CD4-positive, alpha-beta memory T cell (primary cell): Measurements from ENCODE around the gene RPL32. TPM values are rescaled to one million over a fixed set of nuclear protein-coding genes. Genes with fewer than 3 reads are reported as not detected.
"Not testable (repeated sequence)": the region's sequence is repeated elsewhere in the genome, so short reads cannot be mapped to it uniquely, and the experiment has no call there.

ENCODE experiments used
- CTCF ChIA-PET: fragments of 350-600 bp; sonication (Branson Sonifier 250); formaldehyde crosslinking; loops from one replicate; lab custom pipeline; 2021; ENCODE audit warnings: inconsistent platforms; ENCODE audit not compliant: partially characterized antibody; lab: Charles Lee
- POLR2A ChIA-PET: fragments of 350-600 bp; sonication (Branson Sonifier 250); formaldehyde crosslinking; loops from one replicate; lab custom pipeline; 2021; ENCODE audit not compliant: partially characterized antibody; lab: Charles Lee
- DNase-seq, 5 donors: peaks; one replicate each; pipeline versions ENCODE4 v3.0.0 to v3.0.0-alpha.2; 2020 to 2022; ENCODE audit warnings: mixed read lengths in 1 of 5
- H3K27ac ChIP-seq: one replicate; pipeline ENCODE4 v1.7.0; 2013; ENCODE audit warnings: low read depth, low read length
- H3K27me3 ChIP-seq: 2 replicates; pipeline ENCODE4 v1.7.0; 2013; ENCODE audit warnings: mild to moderate bottlenecking, low read length, moderate library complexity; ENCODE audit not compliant: insufficient read depth
- H3K36me3 ChIP-seq: 2 replicates; pipeline ENCODE4 v1.7.0; 2013; ENCODE audit warnings: mild to moderate bottlenecking, low read length, moderate library complexity; ENCODE audit not compliant: insufficient read depth
- H3K4me1 ChIP-seq: 2 replicates; pipeline ENCODE4 v1.7.0; 2013; ENCODE audit warnings: mild to moderate bottlenecking, low read length, moderate library complexity; ENCODE audit not compliant: insufficient read depth
- H3K4me3 ChIP-seq, 2 donors: one replicate each; pipeline ENCODE4 v1.7.0; 2013; ENCODE audit warnings: low read length in 2 of 2, mild to moderate bottlenecking in 1 of 2
- H3K9me3 ChIP-seq, 2 donors: one replicate each; pipeline ENCODE4 v1.7.0; 2013; ENCODE audit warnings: low read length in 2 of 2, control low read depth in 1 of 2; ENCODE audit not compliant: control insufficient read depth in 1 of 2
- H3K27ac Mint-ChIP-seq, 7 donors: one replicate each; pipeline ENCODE4 v1.8.0; 2020 to 2021; ENCODE audit warnings: mixed read lengths in 7 of 7, mild to moderate bottlenecking in 6 of 7, inconsistent platforms in 3 of 7, moderate library complexity in 3 of 7
- H3K27me3 Mint-ChIP-seq, 2 donors: one replicate each; pipeline ENCODE4 v1.8.0; 2020 to 2021; ENCODE audit warnings: mixed read lengths in 2 of 2
- H3K36me3 Mint-ChIP-seq, 2 donors: one replicate each; pipeline ENCODE4 v1.8.0; 2020 to 2021; ENCODE audit warnings: mixed read lengths in 2 of 2, inconsistent platforms in 1 of 2, mild to moderate bottlenecking in 1 of 2
- H3K4me1 Mint-ChIP-seq, 4 donors: one replicate each; pipeline ENCODE4 v1.8.0; 2020 to 2021; ENCODE audit warnings: mixed read lengths in 4 of 4, mild to moderate bottlenecking in 1 of 4
- H3K4me3 Mint-ChIP-seq, 8 donors: one replicate each; pipeline ENCODE4 v1.8.0; 2020 to 2021; ENCODE audit warnings: mixed read lengths in 8 of 8, mild to moderate bottlenecking in 7 of 8, moderate library complexity in 6 of 8, inconsistent platforms in 3 of 8
- H3K9me3 Mint-ChIP-seq, 8 donors: one replicate each; pipeline ENCODE4 v1.8.0; 2020 to 2021; ENCODE audit warnings: mixed read lengths in 8 of 8, mild to moderate bottlenecking in 5 of 8, inconsistent platforms in 3 of 8, moderate library complexity in 1 of 8
- intact Hi-C: fragments of 100-400 bp; cut with micrococcal nuclease; formaldehyde crosslinking; loops from one replicate; pipeline ENCODE4 v1.15.1; 2023
- polyA plus RNA-seq, 2 donors: library from polyadenylated mRNA; unstranded; fragments of 300-500 nt; fragmentation: Illumina TruSeq; gene quantifications; one replicate each; pipeline ENCODE4 v1.2.3, GENCODE V29; 2021
- total RNA-seq, 2 experiments: library from RNA; stranded (reverse); gene quantifications; one replicate each; pipeline ENCODE4 v1.2.3, GENCODE V29; 2021

The RPL32 gene
- total and polyA plus RNA-seq, 4 experiments from 2014 or later, result 2,040 to 3,480 (median 3,340) TPM

GRCh38 chr3:12865271-12865670, 23.9 kb upstream of the RPL32 start:
- intact Hi-C loops, result no loop called here

GRCh38 chr3:12862387-12862786, 21.0 kb upstream of the RPL32 start:
- DNase-seq, result no peak
- H3K27ac ChIP-seq, result no peak overlapping the region
- H3K4me3 ChIP-seq, result no peak overlapping the region
- Mint-ChIP-seq H3K27me3 (no peaks in the 10 kb centered on the region), H3K4me3 (no peak overlapping the region), H3K4me1 (no peaks in the 10 kb centered on the region), H3K27ac (no peak overlapping the region), H3K9me3 (peaks cover 0 to 15% (median 7%) of the 10 kb centered on the region in 8 donors), H3K36me3 (no peaks in the 10 kb centered on the region)
- no peaks in the 10 kb centered on the region for H3K9me3 ChIP-seq
- intact Hi-C loops, result no loop called here
- no peaks in the 10 kb centered on the region for H3K4me1 ChIP-seq
- CTCF ChIA-PET, result interaction anchor here (1.1 to 1.9 kb wide), 3 partner anchors 11 to 30 kb away, joined by 3 to 9 read pairs (median 3); no protein-coding TSS in a partner anchor
- H3K27me3 ChIP-seq, result no peaks in the 10 kb centered on the region
- POLR2A ChIA-PET, result no interaction called here
- H3K36me3 ChIP-seq, result no peaks in the 10 kb centered on the region

More at GRCh38 chr3:12865271-12865670, 23.9 kb upstream of the RPL32 start:
- no peak overlapping the region for H3K4me3 Mint-ChIP-seq
- ChIA-PET CTCF (interaction anchor here (4.5 kb wide), 1 partner anchor 26 kb away, joined by 38 read pairs; no protein-coding TSS in a partner anchor), POLR2A (no interaction called here)
- no peaks in the 10 kb centered on the region for H3K9me3 ChIP-seq
- no peaks in the 10 kb centered on the region for H3K36me3 ChIP-seq
- H3K9me3 Mint-ChIP-seq, result peaks cover 0 to 15% (median 7%) of the 10 kb centered on the region in 8 donors
- H3K27me3 Mint-ChIP-seq, result peaks cover 9 to 11% of the 10 kb centered on the region in 2 donors
- no peak overlapping the region for H3K27ac ChIP-seq
- H3K27me3 ChIP-seq, result no peaks in the 10 kb centered on the region
- no peak overlapping the region for H3K4me3 ChIP-seq
- peak overlapping the region in 1 of 7 donors; percentile 55 for H3K27ac Mint-ChIP-seq
- peaks cover 6 to 16% (median 8%) of the 10 kb centered on the region in 4 donors for H3K4me1 Mint-ChIP-seq
- peaks cover 13% of the 10 kb centered on the region for H3K4me1 ChIP-seq
- no peaks in the 10 kb centered on the region for H3K36me3 Mint-ChIP-seq
- DNase-seq, result no peak

- Mint-ChIP-seq H3K27ac (no peak overlapping the region), H3K36me3 (no peaks in the 10 kb centered on the region), H3K9me3 (peaks cover 0 to 15% (median 7%) of the 10 kb centered on the region in 8 donors), H3K4me3 (no peak overlapping the region), H3K4me1 (no peaks in the 10 kb centered on the region), H3K27me3 (no peaks in the 10 kb centered on the region)
- ChIA-PET CTCF (interaction anchor here (1.1 to 1.3 kb wide), 2 partner anchors 10 to 21 kb away, joined by 3 read pairs; no protein-coding TSS in a partner anchor), POLR2A (no interaction called here)
- intact Hi-C loops, result no loop called here
- no peak overlapping the region for H3K27ac ChIP-seq
- no peaks in the 10 kb centered on the region for H3K36me3 ChIP-seq
- DNase-seq, result peak in 1 of 5 donors; percentile 14
- H3K4me1 ChIP-seq, result no peaks in the 10 kb centered on the region
- H3K27me3 ChIP-seq, result no peaks in the 10 kb centered on the region
- no peaks in the 10 kb centered on the region for H3K9me3 ChIP-seq
- no peak overlapping the region for H3K4me3 ChIP-seq
These were observed 20.2 kb upstream of the RPL32 start for GRCh38 chr3:12861611-12862010.

- Histone ChIP-seq H3K36me3 (no peaks in the 10 kb centered on the region), H3K27ac (no peak overlapping the region), H3K4me3 (no peak overlapping the region), H3K9me3 (no peaks in the 10 kb centered on the region), H3K4me1 (no peaks in the 10 kb centered on the region), H3K27me3 (no peaks in the 10 kb centered on the region)
- no peak overlapping the region for H3K27ac Mint-ChIP-seq
- H3K9me3 Mint-ChIP-seq, result peaks cover 0 to 3% (median under 1%) of the 10 kb centered on the region in 8 donors
- ChIA-PET CTCF (no interaction called here), POLR2A (no interaction called here)
- H3K4me3 Mint-ChIP-seq, result no peak overlapping the region
- no peaks in the 10 kb centered on the region for H3K27me3 Mint-ChIP-seq
- peak in 1 of 5 donors; percentile 17 for DNase-seq
- no peaks in the 10 kb centered on the region for H3K4me1 Mint-ChIP-seq
- H3K36me3 Mint-ChIP-seq, result no peaks in the 10 kb centered on the region
- intact Hi-C loops, result no loop called here
These were observed 18.5 kb upstream of the RPL32 start for GRCh38 chr3:12859840-12860239.

- peaks cover 2% of the 10 kb centered on the region in 2 donors for H3K27me3 Mint-ChIP-seq
- no peaks in the 10 kb centered on the region for H3K9me3 Mint-ChIP-seq
These were observed 15.3 kb upstream of the RPL32 start for GRCh38 chr3:12856626-12857025.

GRCh38 chr3:12854565-12854964, 13.2 kb upstream of the RPL32 start:
- no peak overlapping the region for H3K4me3 Mint-ChIP-seq
- intact Hi-C loops, result no loop called here
- Histone ChIP-seq H3K36me3 (no peaks in the 10 kb centered on the region), H3K4me3 (no peak overlapping the region), H3K27ac (no peak overlapping the region), H3K4me1 (no peaks in the 10 kb centered on the region), H3K9me3 (no peaks in the 10 kb centered on the region), H3K27me3 (no peaks in the 10 kb centered on the region)
- ChIA-PET CTCF (interaction anchor here (1.8 kb wide), 1 partner anchor 13 kb away, joined by 7 read pairs; the partner anchor contains the start of gene RPL32), POLR2A (interaction anchor here (0.7 kb wide), 1 partner anchor 34 kb away, joined by 3 read pairs; no protein-coding TSS in a partner anchor)
- H3K27ac Mint-ChIP-seq, result no peak overlapping the region
- no peaks in the 10 kb centered on the region for H3K9me3 Mint-ChIP-seq
- DNase-seq, result peak in 1 of 5 donors; percentile 24
- H3K27me3 Mint-ChIP-seq, result peaks cover 2 to 3% of the 10 kb centered on the region in 2 donors
- H3K4me1 Mint-ChIP-seq, result peaks cover 0 to 1% (median 0%) of the 10 kb centered on the region in 4 donors
- no peaks in the 10 kb centered on the region for H3K36me3 Mint-ChIP-seq

More at GRCh38 chr3:12856626-12857025, 15.3 kb upstream of the RPL32 start:
- intact Hi-C loops, result no loop called here
- Histone ChIP-seq H3K36me3 (no peaks in the 10 kb centered on the region), H3K9me3 (no peaks in the 10 kb centered on the region), H3K4me3 (no peak overlapping the region), H3K27ac (no peak overlapping the region), H3K27me3 (no peaks in the 10 kb centered on the region), H3K4me1 (no peaks in the 10 kb centered on the region)
- Mint-ChIP-seq H3K4me1 (no peaks in the 10 kb centered on the region), H3K27ac (no peak overlapping the region), H3K4me3 (no peak overlapping the region), H3K36me3 (no peaks in the 10 kb centered on the region)
- ChIA-PET CTCF (interaction anchor here (1.2 kb wide), 1 partner anchor 16 kb away, joined by 5 read pairs; the partner anchor contains the start of gene RPL32), POLR2A (no interaction called here)
- DNase-seq, result peak in 1 of 5 donors; percentile 10

- H3K4me1 Mint-ChIP-seq, H3K4me3 ChIP-seq, H3K27ac Mint-ChIP-seq, H3K27me3 ChIP-seq, DNase-seq, H3K27ac ChIP-seq, H3K36me3 ChIP-seq, H3K4me3 Mint-ChIP-seq, intact Hi-C loops, H3K9me3 Mint-ChIP-seq, H3K27me3 Mint-ChIP-seq, H3K9me3 ChIP-seq, H3K36me3 Mint-ChIP-seq, H3K4me1 ChIP-seq: not testable (repeated sequence)
- ChIA-PET CTCF (interaction anchor here (1.8 kb wide), 1 partner anchor 12 kb away, joined by 7 read pairs; the partner anchor contains the start of gene RPL32), POLR2A (interaction anchor here (0.7 kb wide), 1 partner anchor 34 kb away, joined by 3 read pairs; no protein-coding TSS in a partner anchor)
These were observed 12.5 kb upstream of the RPL32 start for GRCh38 chr3:12853847-12854246.
